ENCODE data around the gene BANF2.

Gene BANF2

DNA sequence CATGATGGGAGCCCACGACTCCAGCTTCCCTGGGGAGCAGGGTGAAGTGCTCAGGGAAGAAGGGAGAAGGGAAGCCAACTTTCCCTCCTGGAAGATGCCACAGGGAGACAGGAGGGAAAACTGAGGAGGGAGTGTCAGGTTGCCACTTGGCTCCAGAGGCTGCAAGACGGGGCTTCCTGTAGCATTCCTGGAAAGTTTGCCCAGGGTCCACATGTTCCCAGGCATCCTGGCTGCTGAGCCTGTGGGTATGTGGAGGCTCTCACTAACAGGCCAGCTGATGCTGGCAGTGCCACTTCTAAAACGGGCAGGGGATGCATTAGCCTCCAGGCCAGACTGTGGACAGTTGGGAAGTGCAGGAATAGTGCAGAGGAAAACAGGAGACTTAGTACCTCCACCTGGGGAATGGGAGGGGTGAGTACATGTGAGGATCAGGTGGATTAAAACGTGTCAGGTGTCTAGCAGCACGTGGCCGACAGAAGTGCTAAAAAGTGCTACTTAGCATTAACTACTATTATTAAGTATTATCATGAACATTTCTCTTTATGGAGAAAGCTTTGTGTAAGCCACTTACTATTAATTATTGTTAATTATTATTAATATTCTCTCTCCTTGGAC lies 33.2 kb downstream of the BANF2 start:
- no peak for TF ChIP-seq ZFP30 (CRISPR knock-in tag; IDR thresholded peaks at IDR 0.05)
- TF ChIP-seq GLIS3 (CRISPR knock-in tag; IDR thresholded peaks at IDR 0.05) = no peak
- no peak for TF ChIP-seq PPARA (CRISPR knock-in tag; IDR thresholded peaks at IDR 0.05; ENCODE audit: borderline replicate concordance)
- TF ChIP-seq, protein P1, sequence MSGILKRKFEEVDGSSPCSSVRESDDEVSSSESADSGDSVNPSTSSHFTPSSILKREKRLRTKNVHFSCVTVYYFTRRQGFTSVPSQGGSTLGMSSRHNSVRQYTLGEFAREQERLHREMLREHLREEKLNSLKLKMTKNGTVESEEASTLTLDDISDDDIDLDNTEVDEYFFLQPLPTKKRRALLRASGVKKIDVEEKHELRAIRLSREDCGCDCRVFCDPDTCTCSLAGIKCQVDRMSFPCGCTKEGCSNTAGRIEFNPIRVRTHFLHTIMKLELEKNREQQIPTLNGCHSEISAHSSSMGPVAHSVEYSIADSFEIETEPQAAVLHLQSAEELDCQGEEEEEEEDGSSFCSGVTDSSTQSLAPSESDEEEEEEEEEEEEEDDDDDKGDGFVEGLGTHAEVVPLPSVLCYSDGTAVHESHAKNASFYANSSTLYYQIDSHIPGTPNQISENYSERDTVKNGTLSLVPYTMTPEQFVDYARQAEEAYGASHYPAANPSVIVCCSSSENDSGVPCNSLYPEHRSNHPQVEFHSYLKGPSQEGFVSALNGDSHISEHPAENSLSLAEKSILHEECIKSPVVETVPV (CRISPR knock-in tag; IDR thresholded peaks at IDR 0.05) = no peak
- ATAC-seq = no peak; the same call in 1 of the 3 replicates

DNA sequence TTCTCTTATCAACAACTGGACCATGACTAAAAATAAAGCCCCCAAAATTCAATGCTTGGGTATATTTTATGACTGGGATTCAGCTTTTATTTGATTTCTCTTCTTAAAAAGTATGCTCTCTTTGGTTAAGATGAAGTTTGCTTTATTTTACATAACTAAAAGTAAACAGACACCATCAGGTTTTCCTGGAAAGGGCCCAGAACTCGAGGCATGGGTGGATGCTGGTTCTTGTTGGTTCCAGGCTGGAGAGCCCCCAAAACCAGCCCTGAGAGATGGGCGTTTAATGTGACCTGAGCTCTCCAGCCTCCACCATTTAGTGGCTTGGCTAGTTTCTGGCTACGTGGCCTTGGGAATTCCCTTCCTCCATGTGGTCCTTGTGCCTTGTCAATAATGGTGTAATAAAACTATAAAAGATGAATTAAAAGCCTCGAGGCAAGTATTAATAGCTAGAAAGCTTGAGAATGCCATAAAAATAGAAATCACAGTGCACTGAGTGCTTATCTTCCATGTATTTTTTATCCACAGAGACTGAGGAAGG lies 34.1 kb downstream of the BANF2 start:
- TF ChIP-seq, protein P1 (CRISPR knock-in tag; IDR thresholded peaks at IDR 0.05) = no peak
- TF ChIP-seq ZFP3 (CRISPR knock-in tag; IDR thresholded peaks at IDR 0.05) (no peak), ESRRG (CRISPR knock-in tag; IDR thresholded peaks at IDR 0.05) (no peak), BACH2 (CRISPR knock-in tag; IDR thresholded peaks at IDR 0.05; ENCODE audit: borderline replicate concordance) (no peak), TSHZ2 (CRISPR knock-in tag; IDR thresholded peaks at IDR 0.05) (no peak), RARB (CRISPR knock-in tag; IDR thresholded peaks at IDR 0.05) (no peak), CSDC2 (CRISPR knock-in tag; IDR thresholded peaks at IDR 0.05) (no peak), ZC3H10 (CRISPR knock-in tag; IDR thresholded peaks at IDR 0.05) (no peak), ZNF8 (CRISPR knock-in tag; IDR thresholded peaks at IDR 0.05) (no peak), ISL1 (CRISPR knock-in tag; IDR thresholded peaks at IDR 0.05) (no peak), PATZ1 (CRISPR knock-in tag; IDR thresholded peaks at IDR 0.05; ENCODE audit: borderline replicate concordance) (no peak), ZNF565 (CRISPR knock-in tag; conservative IDR thresholded peaks at IDR 0.05; ENCODE audit: low read depth) (no peak), TOX (CRISPR knock-in tag; IDR thresholded peaks at IDR 0.05; ENCODE audit: borderline replicate concordance) (no peak)

DNA sequence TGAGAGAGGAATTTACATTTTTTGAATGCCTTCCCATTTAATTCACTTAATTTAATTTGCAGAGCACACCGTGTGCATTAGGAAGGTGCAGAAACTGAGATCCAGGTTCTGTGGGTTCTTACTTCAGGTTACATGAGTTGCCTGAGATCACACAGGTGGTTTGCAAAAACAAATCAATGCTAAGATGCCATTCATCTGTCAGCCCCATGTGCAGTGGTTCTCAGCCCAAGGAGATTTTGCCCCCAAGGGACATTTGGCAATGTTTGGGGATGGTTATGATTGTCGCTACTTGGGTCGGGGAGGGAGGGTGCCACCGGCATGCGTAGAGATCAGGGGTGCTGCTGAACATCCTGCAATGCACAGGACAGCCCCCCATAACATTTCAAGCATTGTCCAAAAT lies 34.6 kb downstream of the BANF2 start:
- TF ChIP-seq TSHZ2 (CRISPR knock-in tag; IDR thresholded peaks at IDR 0.05) (no peak), SNAI2 (CRISPR knock-in tag; IDR thresholded peaks at IDR 0.05) (no peak), RARB (CRISPR knock-in tag; IDR thresholded peaks at IDR 0.05) (no peak), ZFP3 (CRISPR knock-in tag; IDR thresholded peaks at IDR 0.05) (no peak), OSR1 (CRISPR knock-in tag; IDR thresholded peaks at IDR 0.05) (no peak), ZFP30 (CRISPR knock-in tag; IDR thresholded peaks at IDR 0.05) (no peak), PATZ1 (CRISPR knock-in tag; IDR thresholded peaks at IDR 0.05; ENCODE audit: borderline replicate concordance) (no peak), CSDC2 (CRISPR knock-in tag; IDR thresholded peaks at IDR 0.05) (no peak), CREB5 (CRISPR knock-in tag; IDR thresholded peaks at IDR 0.05; ENCODE audit: low read depth) (no peak), ZC3H10 (CRISPR knock-in tag; IDR thresholded peaks at IDR 0.05) (no peak), ISL1 (CRISPR knock-in tag; IDR thresholded peaks at IDR 0.05) (no peak), TCF4 (CRISPR knock-in tag; IDR thresholded peaks at IDR 0.05; ENCODE audit: borderline replicate concordance) (no peak), GLIS3 (CRISPR knock-in tag; IDR thresholded peaks at IDR 0.05) (no peak)
- TF ChIP-seq, protein P2, sequence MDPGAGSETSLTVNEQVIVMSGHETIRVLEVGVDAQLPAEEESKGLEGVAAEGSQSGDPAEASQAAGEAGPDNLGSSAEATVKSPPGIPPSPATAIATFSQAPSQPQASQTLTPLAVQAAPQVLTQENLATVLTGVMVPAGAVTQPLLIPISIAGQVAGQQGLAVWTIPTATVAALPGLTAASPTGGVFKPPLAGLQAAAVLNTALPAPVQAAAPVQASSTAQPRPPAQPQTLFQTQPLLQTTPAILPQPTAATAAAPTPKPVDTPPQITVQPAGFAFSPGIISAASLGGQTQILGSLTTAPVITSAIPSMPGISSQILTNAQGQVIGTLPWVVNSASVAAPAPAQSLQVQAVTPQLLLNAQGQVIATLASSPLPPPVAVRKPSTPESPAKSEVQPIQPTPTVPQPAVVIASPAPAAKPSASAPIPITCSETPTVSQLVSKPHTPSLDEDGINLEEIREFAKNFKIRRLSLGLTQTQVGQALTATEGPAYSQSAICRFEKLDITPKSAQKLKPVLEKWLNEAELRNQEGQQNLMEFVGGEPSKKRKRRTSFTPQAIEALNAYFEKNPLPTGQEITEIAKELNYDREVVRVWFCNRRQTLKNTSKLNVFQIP (CRISPR knock-in tag; IDR thresholded peaks at IDR 0.05; ENCODE audit: borderline replicate concordance, low read depth) = no peak
- no peak; the same call in 2 of the 3 replicates for ATAC-seq

More for the DNA sequence above, 34.1 kb downstream of the BANF2 start:
- ATAC-seq = no peak
